Gastroesophageal sphincter (tissue), 3 donors: ENCODE measurements around the gene PDCD4.

ENCODE experiments used
- POLR2A ChIP-seq, 2 donors: fragments of 450-650 bp; IDR thresholded peaks; one replicate each; pipeline ENCODE4 v1.6.1; 2017; ENCODE audit warnings: antibody characterized with exemption in 2 of 2, mild to moderate bottlenecking in 2 of 2, moderate library complexity in 1 of 2
- POLR2AphosphoS5 ChIP-seq: sonication (generic); formaldehyde crosslinking; IDR thresholded peaks from one replicate; pipeline ENCODE4 v1.6.1; 2017; ENCODE audit warnings: antibody characterized with exemption
- TF ChIP-seq, protein P1 (sequence below), 4 experiments: fragments of 200-600 bp in 2 of 4; fragments of 450-650 bp in 2 of 4; sonication (generic) in 1 of 4; IDR thresholded peaks; one replicate each; pipeline ENCODE4 v1.5.1; 2017 to 2019; ENCODE audit warnings: antibody characterized with exemption in 4 of 4, mild to moderate bottlenecking in 2 of 4, moderate library complexity in 2 of 4

DNA sequence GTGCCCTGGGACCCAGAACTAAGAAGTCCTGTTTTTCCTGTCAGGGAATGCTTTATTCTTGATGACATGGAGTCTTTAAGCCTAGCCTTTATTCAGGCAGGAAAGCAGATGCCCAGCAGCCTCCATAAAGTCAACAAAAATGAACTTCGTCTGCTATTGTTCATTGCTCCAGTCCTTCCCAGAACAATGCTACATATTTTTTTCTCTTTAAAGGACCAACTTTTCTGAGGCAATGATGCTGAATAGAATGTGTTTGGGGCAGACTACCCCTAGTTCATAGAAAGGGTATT is 47.6 kb upstream of the PDCD4 start:
- TF ChIP-seq, protein P1, sequence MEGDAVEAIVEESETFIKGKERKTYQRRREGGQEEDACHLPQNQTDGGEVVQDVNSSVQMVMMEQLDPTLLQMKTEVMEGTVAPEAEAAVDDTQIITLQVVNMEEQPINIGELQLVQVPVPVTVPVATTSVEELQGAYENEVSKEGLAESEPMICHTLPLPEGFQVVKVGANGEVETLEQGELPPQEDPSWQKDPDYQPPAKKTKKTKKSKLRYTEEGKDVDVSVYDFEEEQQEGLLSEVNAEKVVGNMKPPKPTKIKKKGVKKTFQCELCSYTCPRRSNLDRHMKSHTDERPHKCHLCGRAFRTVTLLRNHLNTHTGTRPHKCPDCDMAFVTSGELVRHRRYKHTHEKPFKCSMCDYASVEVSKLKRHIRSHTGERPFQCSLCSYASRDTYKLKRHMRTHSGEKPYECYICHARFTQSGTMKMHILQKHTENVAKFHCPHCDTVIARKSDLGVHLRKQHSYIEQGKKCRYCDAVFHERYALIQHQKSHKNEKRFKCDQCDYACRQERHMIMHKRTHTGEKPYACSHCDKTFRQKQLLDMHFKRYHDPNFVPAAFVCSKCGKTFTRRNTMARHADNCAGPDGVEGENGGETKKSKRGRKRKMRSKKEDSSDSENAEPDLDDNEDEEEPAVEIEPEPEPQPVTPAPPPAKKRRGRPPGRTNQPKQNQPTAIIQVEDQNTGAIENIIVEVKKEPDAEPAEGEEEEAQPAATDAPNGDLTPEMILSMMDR (IDR thresholded peaks at IDR 0.05), result no peak
- TF ChIP-seq POLR2A (IDR thresholded peaks at IDR 0.05) (no peak), POLR2AphosphoS5 (no peak)
